Neural cell (in vitro differentiated cells): ENCODE measurements around the gene GLCE.

ENCODE experiments used
- EP300 ChIP-seq: fragments of 450-650 bp; conservative IDR thresholded peaks from 2 replicates; pipeline ENCODE4 v1.6.1; 2014; ENCODE audit warnings: antibody characterized with exemption, mild to moderate bottlenecking, moderate library complexity; ENCODE audit not compliant: poor library complexity, severe bottlenecking
- EZH2 ChIP-seq: fragments of 200-600, 300-800 bp; shearing (Covaris generic), sonication (generic); IDR thresholded peaks from 2 replicates; pipeline ENCODE4 v1.6.1; 2014; ENCODE audit warnings: antibody characterized with exemption, low read length, borderline replicate concordance, mild to moderate bottlenecking; ENCODE audit not compliant: insufficient read depth, poor library complexity, severe bottlenecking
- POLR2AphosphoS5 ChIP-seq: IDR thresholded peaks from 2 replicates; pipeline ENCODE4 v1.6.1; 2012
- TF ChIP-seq, protein P1 (sequence below): fragments of 450-650 bp; IDR thresholded peaks from 2 replicates; pipeline ENCODE4 v1.5.1; 2014; ENCODE audit warnings: antibody characterized with exemption, mild to moderate bottlenecking, moderate library complexity; ENCODE audit not compliant: poor library complexity, severe bottlenecking

DNA sequence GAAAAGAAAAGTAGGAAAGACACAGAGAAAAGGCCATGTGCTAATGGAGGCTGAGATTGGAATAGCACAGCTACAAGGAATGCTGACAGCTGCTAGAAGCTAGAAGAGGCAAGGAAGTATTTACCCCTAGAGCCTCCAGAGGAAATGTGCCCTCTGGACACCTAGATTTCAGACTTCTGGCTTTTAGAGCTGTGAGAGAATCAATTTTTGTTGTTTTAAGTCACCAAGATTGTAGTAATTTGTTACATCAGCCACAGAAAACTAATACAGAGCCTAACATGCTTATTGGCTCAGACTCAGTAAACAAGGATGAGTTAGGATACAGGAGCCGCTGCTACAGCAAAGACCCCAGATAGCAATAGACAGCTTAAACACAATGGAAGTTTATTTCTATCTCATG, 33.1 kb upstream of the GLCE start:
- no peak for TF ChIP-seq EZH2
- no peak for TF ChIP-seq POLR2AphosphoS5
- TF ChIP-seq, protein P1, sequence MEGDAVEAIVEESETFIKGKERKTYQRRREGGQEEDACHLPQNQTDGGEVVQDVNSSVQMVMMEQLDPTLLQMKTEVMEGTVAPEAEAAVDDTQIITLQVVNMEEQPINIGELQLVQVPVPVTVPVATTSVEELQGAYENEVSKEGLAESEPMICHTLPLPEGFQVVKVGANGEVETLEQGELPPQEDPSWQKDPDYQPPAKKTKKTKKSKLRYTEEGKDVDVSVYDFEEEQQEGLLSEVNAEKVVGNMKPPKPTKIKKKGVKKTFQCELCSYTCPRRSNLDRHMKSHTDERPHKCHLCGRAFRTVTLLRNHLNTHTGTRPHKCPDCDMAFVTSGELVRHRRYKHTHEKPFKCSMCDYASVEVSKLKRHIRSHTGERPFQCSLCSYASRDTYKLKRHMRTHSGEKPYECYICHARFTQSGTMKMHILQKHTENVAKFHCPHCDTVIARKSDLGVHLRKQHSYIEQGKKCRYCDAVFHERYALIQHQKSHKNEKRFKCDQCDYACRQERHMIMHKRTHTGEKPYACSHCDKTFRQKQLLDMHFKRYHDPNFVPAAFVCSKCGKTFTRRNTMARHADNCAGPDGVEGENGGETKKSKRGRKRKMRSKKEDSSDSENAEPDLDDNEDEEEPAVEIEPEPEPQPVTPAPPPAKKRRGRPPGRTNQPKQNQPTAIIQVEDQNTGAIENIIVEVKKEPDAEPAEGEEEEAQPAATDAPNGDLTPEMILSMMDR = no peak
- TF ChIP-seq EP300 = no peak
